ENCODE measurements around the gene EDDM3A.

The EDDM3A gene

DNA sequence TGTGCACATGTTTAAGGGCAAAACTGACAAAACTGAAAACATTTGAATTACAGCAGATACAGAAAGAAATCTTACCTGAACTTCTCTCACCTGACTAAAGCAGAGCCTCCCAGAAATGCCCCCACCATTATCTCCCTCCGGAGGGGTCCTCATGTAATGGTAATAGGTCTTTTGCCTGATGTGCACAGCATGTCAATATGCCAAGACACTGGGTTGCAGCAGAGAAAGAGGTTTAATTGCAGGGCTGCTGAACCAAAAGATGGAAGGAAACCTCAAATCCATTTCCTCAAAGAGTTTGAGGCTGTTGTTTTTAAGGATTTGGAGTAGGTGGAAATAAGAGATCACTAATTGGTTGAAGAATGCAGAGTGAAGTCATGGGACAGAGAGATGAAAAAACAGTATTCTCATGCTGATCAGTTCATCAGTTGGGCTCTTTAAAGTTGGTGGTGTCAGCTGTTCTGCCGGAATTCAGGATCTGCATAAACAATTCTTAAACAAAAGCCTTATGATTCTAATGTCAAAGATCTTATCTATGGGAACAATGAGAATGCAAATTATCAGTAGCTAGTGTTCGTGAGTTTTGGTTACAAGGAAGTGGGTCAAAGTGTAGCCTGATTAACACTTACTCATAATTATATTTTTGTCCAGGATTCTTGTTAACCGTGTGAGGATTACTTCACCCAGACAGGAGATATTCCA lies 38.9 kb upstream of the EDDM3A start:
- no peak overlapping the region for H3K4me3 ChIP-seq (replicated peaks; ENCODE audit: low read depth, low read length)
- DNase-seq (ENCODE audit: extremely low read depth, low read depth): no peak
- TF ChIP-seq, protein P1, sequence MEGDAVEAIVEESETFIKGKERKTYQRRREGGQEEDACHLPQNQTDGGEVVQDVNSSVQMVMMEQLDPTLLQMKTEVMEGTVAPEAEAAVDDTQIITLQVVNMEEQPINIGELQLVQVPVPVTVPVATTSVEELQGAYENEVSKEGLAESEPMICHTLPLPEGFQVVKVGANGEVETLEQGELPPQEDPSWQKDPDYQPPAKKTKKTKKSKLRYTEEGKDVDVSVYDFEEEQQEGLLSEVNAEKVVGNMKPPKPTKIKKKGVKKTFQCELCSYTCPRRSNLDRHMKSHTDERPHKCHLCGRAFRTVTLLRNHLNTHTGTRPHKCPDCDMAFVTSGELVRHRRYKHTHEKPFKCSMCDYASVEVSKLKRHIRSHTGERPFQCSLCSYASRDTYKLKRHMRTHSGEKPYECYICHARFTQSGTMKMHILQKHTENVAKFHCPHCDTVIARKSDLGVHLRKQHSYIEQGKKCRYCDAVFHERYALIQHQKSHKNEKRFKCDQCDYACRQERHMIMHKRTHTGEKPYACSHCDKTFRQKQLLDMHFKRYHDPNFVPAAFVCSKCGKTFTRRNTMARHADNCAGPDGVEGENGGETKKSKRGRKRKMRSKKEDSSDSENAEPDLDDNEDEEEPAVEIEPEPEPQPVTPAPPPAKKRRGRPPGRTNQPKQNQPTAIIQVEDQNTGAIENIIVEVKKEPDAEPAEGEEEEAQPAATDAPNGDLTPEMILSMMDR (IDR thresholded peaks at IDR 0.05; ENCODE audit: low read depth, low read length, missing control alignments): no peak

DNA sequence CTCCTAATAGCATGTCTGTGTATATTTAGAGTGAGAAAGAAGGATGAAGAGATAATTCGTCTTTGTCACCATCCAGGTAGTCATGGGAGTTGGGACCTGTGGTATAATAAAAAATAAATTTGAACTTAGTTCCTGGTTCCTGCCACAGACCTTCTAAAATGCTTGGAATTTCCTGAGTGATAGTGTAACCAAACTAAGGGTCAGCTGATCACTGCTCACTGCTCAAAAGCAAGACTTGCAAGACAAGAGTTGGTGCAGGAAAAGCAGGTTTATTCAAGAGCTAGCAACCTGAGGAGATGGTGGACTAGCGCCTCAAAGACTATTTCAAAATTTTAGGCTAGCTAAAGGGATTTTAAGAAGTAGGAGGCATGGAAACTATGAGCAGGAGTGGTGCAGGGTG lies 38.1 kb upstream of the EDDM3A start:
- H3K4me3 ChIP-seq (replicated peaks; ENCODE audit: low read depth, low read length): no peak overlapping the region
- TF ChIP-seq, protein P1 (IDR thresholded peaks at IDR 0.05; ENCODE audit: low read depth, low read length, missing control alignments): no peak
- DNase-seq (ENCODE audit: extremely low read depth, low read depth): no peak

DNA sequence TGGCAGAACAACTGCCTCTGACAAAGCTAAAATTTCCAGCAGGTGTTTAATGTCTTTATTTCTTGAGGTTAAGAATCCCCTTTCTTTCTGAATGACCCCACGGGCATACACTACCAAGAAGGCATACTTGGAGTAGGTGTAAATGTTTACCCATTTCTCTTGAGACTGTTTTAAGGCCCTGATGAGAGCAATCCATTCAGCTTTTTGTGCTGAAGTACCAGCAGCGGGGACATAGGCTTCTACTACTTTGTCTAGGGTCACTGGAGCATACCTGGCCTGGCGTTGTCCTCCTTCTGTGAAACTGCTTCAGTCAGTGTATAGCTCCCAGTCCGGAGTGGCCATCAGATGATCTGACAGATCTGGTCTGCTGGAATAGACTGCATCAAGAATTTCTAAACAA lies 34.4 kb upstream of the EDDM3A start:
- DNase-seq (ENCODE audit: extremely low read depth, low read depth): no peak
- no peak overlapping the region for H3K4me3 ChIP-seq (replicated peaks; ENCODE audit: low read depth, low read length)
- TF ChIP-seq, protein P1 (IDR thresholded peaks at IDR 0.05; ENCODE audit: low read depth, low read length, missing control alignments): no peak

DNA sequence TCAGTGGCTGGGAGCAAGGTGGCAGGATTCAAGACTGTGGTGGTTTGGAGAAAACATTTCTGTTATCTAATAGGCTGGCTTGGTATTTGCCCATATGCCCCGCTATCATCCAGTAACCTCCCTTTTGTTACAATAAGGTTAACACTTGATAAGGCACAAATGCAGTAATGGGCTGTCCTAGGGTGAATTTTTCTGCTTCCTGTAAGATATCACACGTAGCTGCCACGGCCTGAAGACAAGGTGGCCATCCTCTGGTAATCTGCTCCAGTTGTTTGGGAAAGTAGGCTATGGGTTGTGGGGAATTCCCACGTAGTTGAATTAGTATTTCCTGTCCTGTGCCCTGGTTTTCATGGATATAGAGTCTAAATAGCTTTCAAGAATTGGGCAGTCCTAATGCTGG lies 34.0 kb upstream of the EDDM3A start:
- DNase-seq (ENCODE audit: extremely low read depth, low read depth): no peak
- H3K4me3 ChIP-seq (replicated peaks; ENCODE audit: low read depth, low read length): no peak overlapping the region
- TF ChIP-seq, protein P1 (IDR thresholded peaks at IDR 0.05; ENCODE audit: low read depth, low read length, missing control alignments): no peak

DNA sequence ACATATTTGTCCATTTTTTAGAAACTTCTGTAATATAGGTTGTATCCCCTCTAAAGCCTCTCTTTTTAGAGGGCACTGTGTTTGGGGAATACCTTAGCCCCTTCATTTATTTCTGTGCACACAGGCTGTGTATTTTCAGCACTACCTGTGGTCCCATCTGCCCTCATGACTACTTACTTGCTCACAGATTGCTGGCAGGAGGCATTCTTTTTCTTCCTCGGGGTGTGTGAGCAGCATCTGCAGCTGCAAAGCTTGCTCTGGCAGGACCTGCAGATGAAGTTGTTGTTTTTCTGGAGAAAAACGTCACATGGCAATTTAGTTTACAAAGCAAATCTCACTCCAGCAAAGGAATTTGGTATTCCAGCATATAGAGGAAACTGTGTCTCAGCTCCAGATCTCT lies 32.8 kb upstream of the EDDM3A start:
- TF ChIP-seq, protein P1 (IDR thresholded peaks at IDR 0.05; ENCODE audit: low read depth, low read length, missing control alignments): no peak
- DNase-seq (ENCODE audit: extremely low read depth, low read depth): no peak
- no peak overlapping the region for H3K4me3 ChIP-seq (replicated peaks; ENCODE audit: low read depth, low read length)

DNA sequence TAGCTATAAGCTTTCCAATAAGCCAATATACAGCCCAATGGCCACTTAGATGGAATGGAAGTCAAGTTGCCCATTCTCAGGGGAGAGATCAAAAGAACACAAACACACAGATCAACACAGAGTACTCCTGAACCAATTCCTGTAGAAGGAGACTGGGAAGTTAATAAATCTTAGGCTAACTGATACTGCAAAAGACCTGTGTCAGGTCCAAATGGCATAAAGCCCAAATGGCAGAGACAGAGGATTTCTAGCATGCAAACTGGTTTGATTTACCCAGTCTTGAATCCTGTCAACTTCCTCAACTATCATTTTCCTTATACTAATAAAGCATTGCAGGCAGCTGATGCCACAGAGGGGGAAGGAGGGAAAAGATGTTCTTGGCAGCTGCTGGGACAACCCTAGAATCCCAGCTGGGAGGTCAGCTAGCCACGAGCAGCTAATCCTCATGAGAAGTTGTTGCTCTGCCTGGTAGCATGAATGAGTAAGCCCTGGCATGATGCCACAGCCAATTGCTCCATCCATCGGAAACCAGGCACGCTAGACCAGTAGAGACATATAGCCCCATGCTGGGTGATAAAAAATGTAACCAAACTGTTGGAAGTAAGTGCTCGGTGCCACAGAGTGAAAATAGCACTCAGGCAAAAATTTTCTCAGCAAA lies 31.0 kb upstream of the EDDM3A start:
- H3K4me3 ChIP-seq (replicated peaks; ENCODE audit: low read depth, low read length): no peak overlapping the region
- DNase-seq (ENCODE audit: extremely low read depth, low read depth): no peak
- TF ChIP-seq, protein P1 (IDR thresholded peaks at IDR 0.05; ENCODE audit: low read depth, low read length, missing control alignments): no peak

Data from HFF-Myc (cell line).